SK-N-SH (cell line): ENCODE results near the gene HS6ST1. TPM values are rescaled to one million over a fixed set of nuclear protein-coding genes. Genes with fewer than 3 reads are reported as not detected.

Experiments
- CTCF ChIA-PET: fragments of 300-600, 350-600 bp; formaldehyde crosslinking; extraction: SDS; loops from one replicate; lab custom pipeline; 2021; lab: Yijun Ruan, JAX
- POLR2A ChIA-PET: fragments of 350-600 bp; sonication (Branson Sonifier 250); formaldehyde crosslinking; extraction: SDS; loops from one replicate; lab custom pipeline; 2020; ENCODE audit warnings: antibody characterized with exemption, inconsistent platforms; lab: Yijun Ruan, JAX
- DNase-seq: peaks from one replicate; pipeline ENCODE4 v3.0.0; 2012
- H2AFZ ChIP-seq: fragments of 200-600 bp; sonication (generic); 2 replicates; pipeline ENCODE4 v1.8.1; 2016; ENCODE audit warnings: antibody characterized with exemption, mild to moderate bottlenecking, low read depth
- H3F3A ChIP-seq: fragments of 200-600 bp; sonication (generic); replicated peaks from 2 replicates; pipeline ENCODE3; 2016; ENCODE audit warnings: antibody characterized with exemption, mild to moderate bottlenecking; ENCODE audit not compliant: insufficient read depth
- H3K27ac ChIP-seq, 2 experiments: fragments of 200-500 bp in 1 of 2; fragments of 200-600 bp in 1 of 2; sonication (Bioruptor generic) in 1 of 2; sonication (generic), shearing (Covaris generic) in 1 of 2; 2 replicates each; pipeline versions ENCODE4 v1.5.1 to v1.6.1; 2014 to 2016; ENCODE audit warnings: low read depth in 2 of 2, inconsistent platforms in 1 of 2, low read length in 1 of 2, mild to moderate bottlenecking in 1 of 2, mixed read lengths in 1 of 2
- H3K27me3 ChIP-seq: fragments of 200-600 bp; sonication (generic), shearing (Covaris generic); 2 replicates; pipeline ENCODE4 v1.6.1; 2016; ENCODE audit warnings: mixed run types; ENCODE audit not compliant: insufficient read depth
- H3K36me3 ChIP-seq, 2 experiments: fragments of 200-500 bp in 1 of 2; fragments of 200-600 bp in 1 of 2; sonication (Bioruptor generic) in 1 of 2; sonication (generic) in 1 of 2; replicated peaks in 1 of 2; 2 replicates each; pipeline versions ENCODE3 to v1.5.1; 2014 to 2016; ENCODE audit warnings: low read length in 1 of 2, mild to moderate bottlenecking in 1 of 2; ENCODE audit not compliant: insufficient read depth in 2 of 2, control insufficient read depth in 1 of 2
- H3K4me1 ChIP-seq, 2 experiments: fragments of 200-500 bp in 1 of 2; fragments of 200-600 bp in 1 of 2; sonication (Bioruptor generic) in 1 of 2; sonication (generic), shearing (Covaris generic) in 1 of 2; 2 replicates each; pipeline versions ENCODE4 v1.5.1 to v1.6.1; 2014 to 2016; ENCODE audit warnings: low read depth in 1 of 2, low read length in 1 of 2, mixed run types in 1 of 2; ENCODE audit not compliant: insufficient read depth in 2 of 2, control insufficient read depth in 1 of 2
- H3K4me2 ChIP-seq: fragments of 200-600 bp; sonication (generic), shearing (Covaris generic); 2 replicates; pipeline ENCODE4 v1.6.1; 2017; ENCODE audit warnings: mixed run types
- H3K4me3 ChIP-seq, 2 experiments: fragments of 200-500 bp in 1 of 2; fragments of 200-600 bp in 1 of 2; sonication (Bioruptor generic) in 1 of 2; sonication (generic), shearing (Covaris generic) in 1 of 2; 2 replicates each; pipeline versions ENCODE4 v1.5.1 to v1.8.1; 2014 to 2016; ENCODE audit warnings: low read depth in 2 of 2, inconsistent platforms in 1 of 2, low read length in 1 of 2, mild to moderate bottlenecking in 1 of 2, mixed read lengths in 1 of 2, moderate library complexity in 1 of 2
- H3K79me2 ChIP-seq: fragments of 200-600 bp; sonication (generic); 2 replicates; pipeline ENCODE4 v1.8.1; 2017; ENCODE audit warnings: mild to moderate bottlenecking; ENCODE audit not compliant: insufficient read depth
- H3K9ac ChIP-seq: fragments of 200-600 bp; sonication (generic); 2 replicates; pipeline ENCODE4 v1.6.1; 2017; ENCODE audit warnings: mixed run types
- H3K9me2 ChIP-seq: fragments of 200-600 bp; sonication (generic); 2 replicates; pipeline ENCODE4 v1.6.1; 2017; ENCODE audit warnings: mixed run types
- H3K9me3 ChIP-seq: fragments of 200-600 bp; sonication (generic); 2 replicates; pipeline ENCODE4 v1.6.1; 2017; ENCODE audit warnings: mixed run types, mild to moderate bottlenecking, moderate library complexity
- H4K20me1 ChIP-seq: fragments of 200-600 bp; sonication (generic); 2 replicates; pipeline ENCODE4 v1.6.1; 2017; ENCODE audit warnings: mild to moderate bottlenecking, mixed run types; ENCODE audit not compliant: insufficient read depth
- CTCF ChIP-seq: fragments of 200-600 bp; sonication (generic); IDR thresholded peaks from 2 replicates; pipeline ENCODE4 v1.6.1; 2017; ENCODE audit warnings: antibody characterized with exemption, mild to moderate bottlenecking, moderate library complexity
- EZH2phosphoT487 ChIP-seq: fragments of 200-600 bp; sonication (generic); IDR thresholded peaks from 2 replicates; pipeline ENCODE4 v1.6.1; 2017; ENCODE audit warnings: low read depth, mixed run types, mild to moderate bottlenecking, antibody characterized with exemption, moderate library complexity, borderline replicate concordance
- FOSL2 ChIP-seq: IDR thresholded peaks from 2 replicates; pipeline ENCODE4 v1.4.0; 2012; ENCODE audit warnings: low read depth, mild to moderate bottlenecking, moderate library complexity, borderline replicate concordance
- MAX ChIP-seq: IDR thresholded peaks from 2 replicates; pipeline ENCODE4 v1.4.0; 2012; ENCODE audit warnings: low read depth
- MEF2A ChIP-seq: IDR thresholded peaks from 2 replicates; pipeline ENCODE4 v1.4.0; 2012; ENCODE audit warnings: low read depth, borderline replicate concordance
- MXI1 ChIP-seq: IDR thresholded peaks from 2 replicates; pipeline ENCODE4 v1.6.1; 2012; ENCODE audit warnings: mild to moderate bottlenecking, low read depth, low read length, improper control_type of control experiment
- NFIC ChIP-seq: IDR thresholded peaks from 2 replicates; pipeline ENCODE4 v1.4.0; 2012; ENCODE audit warnings: borderline replicate concordance
- NRF1 ChIP-seq: IDR thresholded peaks from 2 replicates; pipeline ENCODE4 v1.6.1; 2012; ENCODE audit warnings: low read depth, mild to moderate bottlenecking, low read length
- RCOR1 ChIP-seq: fragments of 150-350 bp; IDR thresholded peaks from 2 replicates; pipeline ENCODE4 v1.6.1; 2017; ENCODE audit warnings: antibody characterized with exemption, low read length
- REST ChIP-seq: IDR thresholded peaks from 2 replicates; pipeline ENCODE4 v1.6.1; 2012; ENCODE audit warnings: mild to moderate bottlenecking, low read depth, low read length, moderate library complexity
- RFX5 ChIP-seq: IDR thresholded peaks from 2 replicates; pipeline ENCODE4 v1.6.1; 2012; ENCODE audit warnings: mild to moderate bottlenecking, improper control_type of control experiment, low read length
- RXRA ChIP-seq: IDR thresholded peaks from 2 replicates; pipeline ENCODE4 v1.4.0; 2012; ENCODE audit warnings: low read depth, mild to moderate bottlenecking, borderline replicate concordance
- SMC3 ChIP-seq: IDR thresholded peaks from 2 replicates; pipeline ENCODE4 v1.6.1; 2012; ENCODE audit warnings: low read depth, low read length, improper control_type of control experiment
- TAF1 ChIP-seq: IDR thresholded peaks from 2 replicates; pipeline ENCODE4 v1.6.1; 2012; ENCODE audit warnings: low read depth, mild to moderate bottlenecking, low read length, moderate library complexity, borderline replicate concordance
- USF2 ChIP-seq: fragments of 150-350 bp; IDR thresholded peaks from 2 replicates; pipeline ENCODE4 v1.6.1; 2017; ENCODE audit warnings: antibody characterized with exemption, low read length, low read depth, borderline replicate concordance
- YY1 ChIP-seq: IDR thresholded peaks from 2 replicates; pipeline ENCODE4 v1.4.0; 2012; ENCODE audit warnings: low read depth, mild to moderate bottlenecking
- ZBTB33 ChIP-seq: IDR thresholded peaks from 2 replicates; pipeline ENCODE4 v1.4.0; 2012; ENCODE audit warnings: low read depth, borderline replicate concordance
- WGBS: methylation state at CpG from one replicate; pipeline ENCODE4 v1.1.6; 2017; ENCODE audit warnings: low lambda C conversion rate; 5-methylcytosine and 5-hydroxymethylcytosine counted together
- polyA plus RNA-seq, 3 experiments: library from polyadenylated mRNA; depleted of rRNA; stranded (reverse); fragments of >200 nt; gene quantifications; 2 replicates each; pipeline ENCODE4 v1.2.3, GENCODE V29; 2012

The HS6ST1 gene
- polyA plus RNA-seq, 1 of the 3 experiments (the other 2 are of a cell fraction) = 5.9 TPM

- TF ChIP-seq ZBTB33 (no peak), RXRA (no peak), NRF1 (no peak), MXI1 (no peak)
Observed at GRCh38 chr2:128313091-128313836, 5.4 kb downstream of the HS6ST1 start (continued).

- peaks cover 52% of the 10 kb centered on the region for H4K20me1 ChIP-seq
- peaks cover 4% of the 10 kb centered on the region; the same call in 1 of the 2 replicates for H3K79me2 ChIP-seq
- peaks cover 0 to 94% of the 10 kb centered on the region in 2 experiments; a peak in 1 of 4 replicates for H3K4me1 ChIP-seq
Observed at GRCh38 chr2:128312411-128312810, 6.3 kb downstream of the HS6ST1 start.

More at GRCh38 chr2:128312411-128312810, 6.3 kb downstream of the HS6ST1 start:
- Histone ChIP-seq H3K9me3 (no peaks in the 10 kb centered on the region), H3K27ac (no peak overlapping the region), H3K9me2 (no peaks in the 10 kb centered on the region), H3K4me3 (no peak overlapping the region), H3K4me2 (no peak overlapping the region), H3F3A (no peaks in the 10 kb centered on the region), H3K9ac (no peak overlapping the region), H3K36me3 (peaks cover 0 to 2% of the 10 kb centered on the region in 2 experiments), H3K27me3 (no peaks in the 10 kb centered on the region), H2AFZ (no peak overlapping the region)
- ChIA-PET POLR2A (no interaction called here), CTCF (interaction anchor here (0.5 to 1.9 kb wide), 4 partner anchors 11 to 249 kb away, joined by 3 to 5 read pairs (median 4); no protein-coding TSS in a partner anchor)
- TF ChIP-seq NFIC = no peak
- no peak for TF ChIP-seq SMC3
- no peak for TF ChIP-seq TAF1
- no peak for TF ChIP-seq FOSL2
- no peak for TF ChIP-seq RCOR1
- no peak for TF ChIP-seq USF2
- TF ChIP-seq NRF1 = no peak
- TF ChIP-seq CTCF = no peak
- no peak for TF ChIP-seq MAX
- TF ChIP-seq MEF2A = no peak
- no peak for TF ChIP-seq RFX5
- TF ChIP-seq EZH2phosphoT487 = no peak
- TF ChIP-seq YY1 = no peak
- TF ChIP-seq MXI1 = no peak
- TF ChIP-seq REST = no peak
- WGBS = 100% methylated on average over 5 of the region's 6 CpGs
- peak; percentile 4 for DNase-seq
